NCI-H2029 treated with DMSO at 0.1 percent for 48 hours (cell line): ENCODE data around the gene GRK5.

Experiments used
- DNase-seq: peaks from one replicate; lab custom pipeline; 2025; lab: John Stamatoyannopoulos, UW

GRK5 gene

DNA sequence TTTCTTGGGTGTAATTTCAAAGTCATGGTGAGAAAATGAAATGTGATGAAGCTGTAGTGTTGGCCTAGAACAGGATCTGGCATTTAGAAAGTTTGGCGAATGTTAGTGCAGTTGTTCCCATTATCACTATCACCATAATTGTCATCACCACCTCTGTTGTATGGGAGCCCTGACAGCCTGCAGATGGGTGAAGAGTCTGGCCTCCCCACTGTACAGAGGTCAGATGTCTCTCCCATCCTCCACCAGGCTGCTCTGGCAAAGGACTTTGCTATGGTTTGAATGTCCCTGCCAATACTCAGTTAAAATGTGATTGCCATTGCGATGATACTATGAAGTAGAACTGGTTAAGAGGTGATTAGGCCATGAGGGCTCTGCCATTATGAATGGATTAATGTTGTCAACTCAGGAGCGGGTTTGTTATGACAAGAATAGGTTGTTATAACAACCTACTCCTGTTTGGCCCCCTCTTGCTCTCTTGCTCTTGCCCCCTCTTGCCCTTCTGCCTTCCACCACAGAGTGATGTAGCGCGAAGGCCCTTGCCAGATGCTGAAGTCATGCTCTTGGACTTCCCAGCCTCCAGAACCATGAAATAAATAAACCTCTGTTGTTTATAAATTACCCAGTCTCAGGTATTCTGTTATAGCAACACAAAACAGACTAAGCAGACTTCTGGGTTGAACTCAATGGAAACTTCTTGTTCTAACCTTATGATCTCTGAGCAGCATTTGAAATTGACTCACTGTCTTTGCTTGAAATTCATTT is 90.0 kb downstream of the GRK5 start:
- no peak for DNase-seq

DNA sequence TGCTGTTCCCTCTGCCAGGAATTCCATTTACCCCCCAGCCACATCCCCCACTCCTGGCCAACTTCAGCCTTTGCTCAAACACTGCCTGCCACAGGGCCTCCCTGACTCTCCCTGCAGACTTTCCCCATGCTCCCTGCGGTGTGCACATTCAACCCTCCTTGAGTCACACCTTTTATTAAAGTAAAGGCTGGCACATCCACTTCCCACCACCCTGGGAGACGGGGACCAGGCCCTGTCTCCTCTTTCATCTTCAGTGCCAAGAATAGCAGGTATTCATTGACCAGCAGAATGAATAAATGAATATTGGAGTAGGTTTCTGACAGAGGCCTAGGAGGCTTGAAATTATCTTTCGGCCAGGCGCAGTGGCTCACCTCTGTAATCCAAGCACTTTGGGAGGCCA is 91.4 kb downstream of the GRK5 start:
- no peak for DNase-seq

DNA sequence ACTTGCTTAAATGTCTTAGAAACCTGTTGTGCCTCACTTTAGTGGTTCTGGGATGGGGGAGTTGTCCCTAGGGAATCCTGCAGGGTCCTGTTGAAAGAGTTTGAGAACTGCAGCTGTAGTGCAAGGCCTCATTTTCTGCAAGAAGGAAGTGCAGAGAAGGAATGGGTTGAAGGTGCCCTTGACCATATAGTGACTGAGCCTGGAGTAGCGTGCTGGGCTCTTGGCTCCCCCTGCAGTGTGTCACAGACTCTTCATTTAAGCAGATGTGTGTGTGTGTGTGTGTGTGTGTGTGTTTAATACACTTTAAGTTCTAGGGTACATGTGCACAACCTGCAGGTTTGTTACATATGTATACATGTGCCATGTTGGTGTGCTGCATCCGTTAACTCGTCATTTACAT is 92.2 kb downstream of the GRK5 start:
- no peak for DNase-seq

GRCh38 chr10:119301397-119301796 is 94.0 kb downstream of the GRK5 start:
- no peak for DNase-seq

DNA sequence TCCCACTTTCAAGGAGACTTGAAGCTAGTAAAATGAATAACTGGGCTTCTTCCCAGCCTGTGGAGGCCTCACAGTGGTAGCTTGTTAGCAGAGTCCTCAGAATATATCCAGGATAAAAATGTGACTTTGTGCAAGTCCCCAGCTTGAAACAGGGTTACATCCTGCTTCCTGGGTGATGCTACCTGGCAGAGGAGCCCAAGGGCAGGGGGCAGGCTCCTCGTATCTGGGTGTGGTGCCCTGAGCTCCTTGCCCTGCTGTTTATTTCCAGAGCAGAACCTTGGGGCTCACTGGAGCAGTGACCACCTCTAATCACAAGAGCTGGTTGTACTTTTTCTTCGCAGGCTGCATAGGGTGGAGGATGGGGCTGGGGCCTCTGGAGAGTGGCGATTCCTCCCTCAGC is 94.8 kb downstream of the GRK5 start:
- DNase-seq, result no peak

GRCh38 chr10:119302591-119303253 is 95.4 kb downstream of the GRK5 start:
- DNase-seq, result no peak

DNA sequence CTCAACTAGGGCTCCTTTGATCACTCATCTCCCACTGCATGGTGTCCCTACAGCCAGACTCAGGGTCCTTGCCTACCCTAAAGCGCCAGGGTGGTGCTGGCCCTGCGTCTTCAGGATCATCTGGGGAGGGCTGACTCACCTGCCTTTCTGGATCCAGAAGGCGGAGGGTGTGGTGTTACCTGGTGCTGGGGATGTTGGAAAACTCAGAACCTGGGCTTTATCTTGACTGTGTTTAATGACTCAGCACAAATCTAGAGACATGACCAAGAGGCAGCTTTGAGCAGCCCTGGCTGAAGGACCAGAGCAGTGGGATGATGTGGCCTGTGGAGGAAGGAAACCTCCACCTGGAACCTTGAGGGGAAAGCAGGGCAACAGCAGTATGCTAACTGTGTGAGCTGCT is 96.5 kb downstream of the GRK5 start:
- DNase-seq, result no peak

DNA sequence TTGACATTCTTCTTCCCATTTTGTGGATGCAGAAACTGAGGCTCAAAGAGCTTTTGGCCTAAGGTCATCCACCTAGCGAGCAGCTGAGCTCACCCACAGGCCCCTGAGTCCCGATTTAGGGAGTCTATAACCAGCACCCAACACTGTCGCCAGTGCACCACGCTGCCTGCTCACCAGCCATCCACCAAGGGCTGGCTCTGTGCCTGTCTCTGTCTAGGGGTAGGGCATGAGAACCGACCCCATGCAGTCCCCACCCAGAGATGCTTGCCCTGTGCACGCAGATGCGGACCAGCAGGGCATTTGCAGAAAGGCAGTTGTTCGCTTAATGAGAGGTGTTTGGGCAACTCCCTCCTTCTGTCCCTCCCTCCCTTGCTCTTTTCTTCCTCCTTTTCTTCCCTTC is 97.2 kb downstream of the GRK5 start:
- DNase-seq, result no peak

GRCh38 chr10:119305860-119306513 is 98.6 kb downstream of the GRK5 start:
- DNase-seq, result no peak

DNA sequence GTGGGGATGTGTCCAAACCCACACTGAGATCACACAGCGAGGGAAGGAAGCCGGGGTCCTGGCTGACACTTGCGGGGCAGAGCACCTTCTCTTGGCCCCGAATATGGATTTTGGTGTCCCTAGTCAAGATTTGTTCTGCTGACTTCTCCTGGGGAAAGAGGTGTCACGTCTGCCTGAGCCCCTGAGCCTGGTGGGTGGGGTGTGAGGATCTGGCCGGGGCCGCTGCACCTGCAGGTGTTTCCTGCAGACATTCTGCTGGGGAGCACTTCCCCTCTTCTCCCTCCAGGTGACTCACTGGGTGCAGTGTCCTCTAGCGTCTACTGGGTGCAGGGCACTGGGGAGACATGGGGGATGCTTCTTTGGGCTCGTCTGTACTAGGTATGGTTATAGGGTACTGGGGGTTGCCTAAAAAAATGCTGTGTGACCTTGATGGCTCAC is 99.2 kb downstream of the GRK5 start:
- DNase-seq, result no peak

DNA sequence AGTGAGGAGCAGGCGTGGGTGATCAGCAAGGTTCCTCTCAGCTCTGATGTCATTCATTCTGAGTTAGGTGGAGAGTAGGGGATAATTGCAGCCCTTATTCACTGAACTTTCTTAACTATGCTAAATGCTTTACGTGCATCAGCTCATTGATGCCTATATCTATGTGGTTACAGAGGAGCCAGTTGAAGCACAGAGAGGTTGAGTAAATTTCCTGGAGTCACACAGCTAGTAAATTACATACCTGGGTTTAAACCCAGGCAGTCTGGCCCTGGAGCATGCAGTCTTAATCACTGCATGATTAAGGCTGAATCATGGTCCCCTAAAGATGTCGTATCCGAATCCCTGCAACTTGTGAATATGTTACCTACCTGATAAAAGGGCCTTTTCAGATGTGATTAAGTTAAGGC is 99.6 kb downstream of the GRK5 start:
- DNase-seq, result no peak

DNA sequence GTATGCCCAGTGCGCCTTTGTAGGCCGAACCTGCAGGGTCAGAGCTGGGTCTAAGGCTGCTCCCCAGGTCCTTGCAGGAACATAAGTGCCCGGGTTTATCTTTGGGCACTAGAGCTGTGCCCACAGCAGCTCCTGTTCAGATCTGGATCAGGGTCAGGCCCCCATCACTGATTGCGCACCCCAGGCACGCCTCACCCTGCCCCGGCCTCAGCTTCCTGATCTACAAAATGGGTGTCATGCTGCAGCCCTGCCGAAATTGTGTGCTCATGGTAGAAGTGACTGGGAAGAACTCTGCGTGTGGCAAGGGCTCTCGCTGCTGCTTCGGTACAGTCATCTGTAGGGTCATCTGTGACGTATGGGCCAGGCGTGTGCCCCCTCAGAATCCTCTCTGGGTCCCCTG is 100.7 kb downstream of the GRK5 start:
- DNase-seq, result no peak

GRCh38 chr10:119308551-119309422 is 101.4 kb downstream of the GRK5 start:
- no peak for DNase-seq

- DNase-seq, result no peak
Observed at GRCh38 chr10:119309423-119309770, 102.0 kb downstream of the GRK5 start.

GRCh38 chr10:119310806-119311205 is 103.4 kb downstream of the GRK5 start:
- DNase-seq, result no peak

DNA sequence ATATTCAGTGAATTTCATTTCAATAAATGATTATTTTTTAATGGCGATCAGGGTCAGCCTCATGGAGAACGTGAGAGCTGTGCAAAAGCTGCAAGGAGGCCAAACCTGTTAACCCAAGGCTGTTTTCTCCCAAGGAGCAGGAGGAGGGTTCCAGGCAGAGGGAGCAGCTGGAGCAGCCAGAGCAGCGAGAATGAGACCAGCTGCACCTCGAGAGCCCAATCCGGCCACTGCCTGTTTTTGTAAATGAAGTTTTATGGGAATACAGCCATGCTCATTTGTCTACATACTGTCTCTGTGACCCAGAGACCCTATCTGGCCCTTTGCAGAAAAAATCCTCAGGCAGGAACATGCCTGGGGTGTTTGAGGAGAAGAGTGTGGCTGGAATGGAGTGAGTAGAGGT is 104.9 kb downstream of the GRK5 start:
- no peak for DNase-seq

DNA sequence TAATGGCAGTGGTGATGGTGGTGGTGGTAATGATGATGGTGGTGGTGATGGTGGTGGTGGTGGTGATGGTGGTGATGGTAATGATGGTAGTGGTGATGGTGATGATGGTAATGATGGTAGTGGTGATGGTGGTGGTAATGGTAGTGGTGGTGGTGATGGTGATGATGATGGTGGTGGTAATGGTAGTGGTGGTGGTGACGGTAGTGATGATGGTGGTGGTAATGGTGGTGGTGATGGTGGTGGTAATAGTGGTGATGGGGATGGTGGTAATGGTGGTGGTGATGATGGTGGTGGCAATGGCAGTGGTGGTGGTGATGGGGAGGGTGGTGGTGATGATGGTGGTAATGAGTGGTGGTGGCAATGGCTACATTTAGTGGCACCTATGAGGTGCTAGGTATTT is 105.7 kb downstream of the GRK5 start:
- no peak for DNase-seq

DNA sequence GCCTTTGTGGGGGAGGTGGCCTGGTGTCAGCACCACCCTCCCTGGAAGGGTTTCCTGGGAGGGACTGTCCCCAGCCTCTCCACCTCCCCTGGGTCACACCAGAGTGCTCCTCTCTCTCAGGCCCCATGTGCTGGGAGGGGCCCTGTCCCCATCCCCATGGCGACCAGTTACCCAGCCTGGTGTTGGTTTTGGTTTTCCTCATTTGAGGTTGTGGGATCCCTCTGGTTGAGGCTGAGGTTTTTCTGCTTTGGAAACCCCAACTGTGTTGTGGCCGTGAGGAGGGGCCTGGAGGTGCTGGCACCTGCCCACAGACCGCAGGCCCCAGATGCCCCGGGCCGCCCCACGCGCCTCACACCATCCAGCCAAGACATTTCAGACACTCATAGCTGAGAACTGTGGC is 106.3 kb downstream of the GRK5 start:
- no peak for DNase-seq

GRCh38 chr10:119314061-119314460 is 106.7 kb downstream of the GRK5 start:
- DNase-seq, result no peak

DNA sequence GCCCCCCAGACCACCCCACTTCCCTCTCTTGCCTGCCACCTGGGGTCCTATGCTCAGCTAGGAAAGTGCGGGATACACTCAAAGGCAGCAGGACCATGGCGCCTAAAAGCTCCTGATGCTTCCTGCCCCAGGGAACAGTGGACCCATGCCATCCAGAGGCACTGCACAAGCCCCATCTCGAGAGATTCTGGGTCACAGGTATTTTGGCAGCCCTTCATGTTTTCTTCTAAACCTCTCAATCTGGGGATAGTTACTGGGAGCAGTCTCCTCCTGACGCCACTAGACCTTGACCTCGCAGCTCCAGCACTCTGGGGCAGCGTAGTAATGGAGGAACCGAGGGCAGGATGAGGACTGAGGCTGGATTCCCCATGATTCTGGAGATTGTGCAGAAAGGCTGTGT is 107.1 kb downstream of the GRK5 start:
- DNase-seq, result no peak

GRCh38 chr10:119315128-119316001 is 108.0 kb downstream of the GRK5 start:
- DNase-seq, result no peak

GRCh38 chr10:119316002-119316358 is 108.6 kb downstream of the GRK5 start:
- DNase-seq, result no peak
